Measurements from ENCODE around the gene NXPH1. TPM values are rescaled to one million over a fixed set of nuclear protein-coding genes. Genes with fewer than 3 reads are reported as not detected.

The NXPH1 gene
- total and polyA plus RNA-seq, 9 of the 15 experiments (the other 6 are each of a cell fraction or from before 2014, with no cell fraction given) = 0.16 TPM; not detected in 8

GRCh38 chr7:8628656-8629055, 195.2 kb downstream of the NXPH1 start:
- TF ChIP-seq, protein P1, sequence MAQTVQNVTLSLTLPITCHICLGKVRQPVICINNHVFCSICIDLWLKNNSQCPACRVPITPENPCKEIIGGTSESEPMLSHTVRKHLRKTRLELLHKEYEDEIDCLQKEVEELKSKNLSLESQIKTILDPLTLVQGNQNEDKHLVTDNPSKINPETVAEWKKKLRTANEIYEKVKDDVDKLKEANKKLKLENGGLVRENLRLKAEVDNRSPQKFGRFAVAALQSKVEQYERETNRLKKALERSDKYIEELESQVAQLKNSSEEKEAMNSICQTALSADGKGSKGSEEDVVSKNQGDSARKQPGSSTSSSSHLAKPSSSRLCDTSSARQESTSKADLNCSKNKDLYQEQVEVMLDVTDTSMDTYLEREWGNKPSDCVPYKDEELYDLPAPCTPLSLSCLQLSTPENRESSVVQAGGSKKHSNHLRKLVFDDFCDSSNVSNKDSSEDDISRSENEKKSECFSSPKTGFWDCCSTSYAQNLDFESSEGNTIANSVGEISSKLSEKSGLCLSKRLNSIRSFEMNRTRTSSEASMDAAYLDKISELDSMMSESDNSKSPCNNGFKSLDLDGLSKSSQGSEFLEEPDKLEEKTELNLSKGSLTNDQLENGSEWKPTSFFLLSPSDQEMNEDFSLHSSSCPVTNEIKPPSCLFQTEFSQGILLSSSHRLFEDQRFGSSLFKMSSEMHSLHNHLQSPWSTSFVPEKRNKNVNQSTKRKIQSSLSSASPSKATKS (CRISPR knock-in tag; IDR thresholded peaks at IDR 0.05) = no peak
- TF ChIP-seq ZSCAN32 (CRISPR knock-in tag; IDR thresholded peaks at IDR 0.05) = no peak
- TF ChIP-seq XRCC5 (IDR thresholded peaks at IDR 0.05; ENCODE audit: low read depth, low read length) = no peak
- no peak for TF ChIP-seq PHTF2 (CRISPR knock-in tag; IDR thresholded peaks at IDR 0.05)
- no peak for TF ChIP-seq RAD51 (IDR thresholded peaks at IDR 0.05; ENCODE audit: borderline replicate concordance, low read depth)
- no peaks in the 10 kb centered on the region for H3K9me3 ChIP-seq (replicated peaks; ENCODE audit: control insufficient read depth, insufficient read depth, low read depth, low read length)
- WGBS (ENCODE audit: insufficient coverage, low coverage, missing lambda C conversion rate) = 1% methylated on average over 7 of the region's 7 CpGs
- in situ Hi-C loops (cut with MboI) = no loop called here
- no peaks in the 10 kb centered on the region for H3K27me3 ChIP-seq (ENCODE audit: control insufficient read depth in 2 of 2, insufficient read depth in 2 of 2, low read length in 2 of 2)
- no peak overlapping the region for H3K27ac ChIP-seq (ENCODE audit: extremely low read depth, low read depth, low read length)
- H3K79me2 ChIP-seq (ENCODE audit: control insufficient read depth, insufficient read depth, low read length) = no peaks in the 10 kb centered on the region
- no peak overlapping the region for H3K9ac ChIP-seq (ENCODE audit: insufficient read depth in 1 of 2, low read depth in 2 of 2, low read length in 2 of 2)
- H4K20me1 ChIP-seq (replicated peaks; ENCODE audit: control insufficient read depth, insufficient read depth, low read length) = no peaks in the 10 kb centered on the region
- H3K4me2 ChIP-seq (ENCODE audit: insufficient read depth, low read length) = no peak overlapping the region
- no TSS peak for BruUV-seq (replicated peaks)
- no peak overlapping the region for H3K4me3 ChIP-seq
- FAIRE-seq (no peak), ATAC-seq (no peak), DNase-seq (ENCODE audit: extremely low read depth in 1 of 4, low spot score in 3 of 4) (no peak)
- ChIA-PET POLR2A (no interaction called here), CTCF (ENCODE audit: low intra/inter-chr PET ratio) (no interaction called here)
- no peak overlapping the region for H2AFZ ChIP-seq (ENCODE audit: low read depth, low read length)
- H3K36me3 ChIP-seq (ENCODE audit: control insufficient read depth, insufficient read depth, low read length) = no peaks in the 10 kb centered on the region
- intact Hi-C loops (cut with micrococcal nuclease) = no loop called here
- no peaks in the 10 kb centered on the region for H3K9me1 ChIP-seq (ENCODE audit: control insufficient read depth, insufficient read depth, low read length)
- H3K4me1 ChIP-seq (replicated peaks in 1 of 2; ENCODE audit: control insufficient read depth in 2 of 2, insufficient read depth in 2 of 2, low read length in 2 of 2) = no peaks in the 10 kb centered on the region
